Karpas-422 (cell line): Measurements from ENCODE around the gene DLGAP4. TPM values are rescaled to one million over a fixed set of nuclear protein-coding genes. Genes with fewer than 3 reads are reported as not detected.

Source experiments
- DNase-seq: peaks from one replicate; pipeline ENCODE4 v3.0.0-alpha.2; 2015
- H2AFZ ChIP-seq: fragments of 200-600 bp; sonication (generic); 2 replicates; pipeline ENCODE4 v1.6.1; 2014; ENCODE audit warnings: antibody characterized with exemption, low read length, mixed read lengths
- H3K27ac ChIP-seq: fragments of 200-600 bp; sonication (generic); 2 replicates; pipeline ENCODE4 v1.5.1; 2014; ENCODE audit warnings: mild to moderate bottlenecking, low read length, moderate library complexity
- H3K27me3 ChIP-seq: fragments of 200-600 bp; sonication (generic); 2 replicates; pipeline ENCODE4 v1.6.1; 2014; ENCODE audit warnings: low read length, mixed read lengths
- H3K36me3 ChIP-seq: fragments of 200-600 bp; sonication (generic); 2 replicates; pipeline ENCODE4 v1.6.1; 2014; ENCODE audit warnings: low read length, mixed read lengths; ENCODE audit not compliant: insufficient read depth
- H3K4me1 ChIP-seq: fragments of 200-600 bp; sonication (generic); 2 replicates; pipeline ENCODE4 v1.6.1; 2014; ENCODE audit warnings: mild to moderate bottlenecking, low read length, mixed read lengths
- H3K4me2 ChIP-seq: fragments of 200-600 bp; sonication (generic); 2 replicates; pipeline ENCODE4 v1.6.1; 2014; ENCODE audit warnings: low read length, low read depth, mild to moderate bottlenecking; ENCODE audit not compliant: poor library complexity, severe bottlenecking
- H3K4me3 ChIP-seq: fragments of 200-600 bp; sonication (generic); 2 replicates; pipeline ENCODE4 v1.5.1; 2014; ENCODE audit warnings: mild to moderate bottlenecking, antibody characterized with exemption, low read length, mixed read lengths
- H3K79me2 ChIP-seq: fragments of 200-600 bp; sonication (generic); 2 replicates; pipeline ENCODE4 v1.6.1; 2014; ENCODE audit warnings: mild to moderate bottlenecking, low read length, mixed read lengths
- H3K9ac ChIP-seq: fragments of 200-600 bp; sonication (generic); 2 replicates; pipeline ENCODE4 v1.6.0; 2014; ENCODE audit warnings: low read length
- H3K9me2 ChIP-seq: fragments of 200-600 bp; sonication (generic), shearing (Covaris generic); replicated peaks from 2 replicates; pipeline ENCODE4 v1.6.0; 2014; ENCODE audit warnings: mild to moderate bottlenecking, low read length, moderate library complexity; ENCODE audit not compliant: insufficient read depth
- H3K9me3 ChIP-seq: fragments of 300-700, 200-600 bp; sonication (generic); 2 replicates; pipeline ENCODE4 v1.6.1; 2014; ENCODE audit warnings: low read length, mixed read lengths
- H4K20me1 ChIP-seq: fragments of 200-600 bp; sonication (generic); 2 replicates; pipeline ENCODE4 v1.6.1; 2014; ENCODE audit warnings: mild to moderate bottlenecking, antibody characterized with exemption, low read length, low read depth; ENCODE audit not compliant: insufficient read depth
- total RNA-seq: library from RNA; depleted of rRNA; stranded (reverse); fragments of >200 nt; shearing (Covaris generic); gene quantifications from 2 replicates; pipeline ENCODE4 v1.2.3, GENCODE V29; 2014; ENCODE audit warnings: low replicate concordance

DLGAP4 gene
- total RNA-seq, 1 experiment from 2014 or later: 7.5 TPM

DNA sequence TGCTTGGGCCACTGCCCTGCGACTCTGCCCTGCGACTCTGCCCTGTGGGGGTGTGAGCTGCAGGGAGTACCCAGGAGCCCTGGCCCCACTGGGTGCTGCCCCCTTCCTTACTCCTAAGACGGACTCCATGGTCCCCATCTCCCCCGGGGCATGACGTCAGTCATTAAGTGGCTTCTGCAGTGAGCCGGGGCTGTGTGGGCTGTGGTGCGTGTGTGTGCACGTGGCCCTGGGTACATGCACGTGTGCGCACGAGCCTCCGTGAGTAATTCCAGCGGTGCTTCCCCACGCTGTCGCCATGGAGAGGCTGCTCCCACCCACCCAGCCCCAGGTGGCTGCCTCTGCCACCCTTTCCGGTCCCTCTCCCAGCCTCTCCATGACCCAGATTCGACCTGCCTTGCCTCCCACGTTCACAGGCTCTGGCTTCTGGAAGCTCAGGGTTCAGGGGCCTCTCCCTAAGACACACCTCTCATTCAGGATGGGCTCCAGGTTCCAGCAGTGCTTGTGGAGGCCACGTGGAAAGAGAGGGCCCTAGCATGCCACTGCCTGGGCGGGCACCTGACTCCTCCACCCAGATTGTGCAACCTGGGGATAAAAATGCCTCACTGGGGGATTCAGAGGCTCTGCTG lies 88.3 kb downstream of the DLGAP4 start:
- Histone ChIP-seq H3K27me3 (no peaks in the 10 kb centered on the region), H3K9ac (no peak overlapping the region), H3K9me3 (no peaks in the 10 kb centered on the region), H3K27ac (no peak overlapping the region), H2AFZ (no peak overlapping the region), H3K4me2 (no peak overlapping the region), H3K4me3 (no peak overlapping the region), H3K9me2 (no peaks in the 10 kb centered on the region), H4K20me1 (no peaks in the 10 kb centered on the region), H3K79me2 (no peaks in the 10 kb centered on the region), H3K36me3 (no peaks in the 10 kb centered on the region), H3K4me1 (no peaks in the 10 kb centered on the region)
- no peak for DNase-seq

DNA sequence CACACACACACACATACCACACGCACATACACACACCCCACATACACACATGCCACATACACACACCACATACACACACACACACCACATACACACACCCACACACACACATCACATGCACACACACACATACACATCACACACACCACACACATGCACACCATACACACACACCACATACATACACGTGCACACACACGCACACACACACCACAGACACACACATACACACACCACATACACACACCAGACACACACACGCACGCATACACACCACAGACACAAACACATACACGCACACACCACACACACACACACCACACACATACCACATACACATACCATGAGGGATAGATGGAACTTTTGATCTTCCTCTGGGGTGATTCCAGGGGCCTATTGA lies 90.2 kb downstream of the DLGAP4 start:
- no peak for DNase-seq
- H3K9me2 ChIP-seq: no peaks in the 10 kb centered on the region
- H3K27me3 ChIP-seq: no peaks in the 10 kb centered on the region
- H2AFZ ChIP-seq: no peak overlapping the region
- H3K79me2 ChIP-seq: no peaks in the 10 kb centered on the region
- H4K20me1 ChIP-seq: no peaks in the 10 kb centered on the region
- no peak overlapping the region for H3K4me3 ChIP-seq
- no peak overlapping the region for H3K9ac ChIP-seq
- H3K36me3 ChIP-seq: no peaks in the 10 kb centered on the region
- H3K4me1 ChIP-seq: no peaks in the 10 kb centered on the region
- H3K27ac ChIP-seq: no peak overlapping the region
- H3K9me3 ChIP-seq: no peaks in the 10 kb centered on the region
- H3K4me2 ChIP-seq: no peak overlapping the region

DNA sequence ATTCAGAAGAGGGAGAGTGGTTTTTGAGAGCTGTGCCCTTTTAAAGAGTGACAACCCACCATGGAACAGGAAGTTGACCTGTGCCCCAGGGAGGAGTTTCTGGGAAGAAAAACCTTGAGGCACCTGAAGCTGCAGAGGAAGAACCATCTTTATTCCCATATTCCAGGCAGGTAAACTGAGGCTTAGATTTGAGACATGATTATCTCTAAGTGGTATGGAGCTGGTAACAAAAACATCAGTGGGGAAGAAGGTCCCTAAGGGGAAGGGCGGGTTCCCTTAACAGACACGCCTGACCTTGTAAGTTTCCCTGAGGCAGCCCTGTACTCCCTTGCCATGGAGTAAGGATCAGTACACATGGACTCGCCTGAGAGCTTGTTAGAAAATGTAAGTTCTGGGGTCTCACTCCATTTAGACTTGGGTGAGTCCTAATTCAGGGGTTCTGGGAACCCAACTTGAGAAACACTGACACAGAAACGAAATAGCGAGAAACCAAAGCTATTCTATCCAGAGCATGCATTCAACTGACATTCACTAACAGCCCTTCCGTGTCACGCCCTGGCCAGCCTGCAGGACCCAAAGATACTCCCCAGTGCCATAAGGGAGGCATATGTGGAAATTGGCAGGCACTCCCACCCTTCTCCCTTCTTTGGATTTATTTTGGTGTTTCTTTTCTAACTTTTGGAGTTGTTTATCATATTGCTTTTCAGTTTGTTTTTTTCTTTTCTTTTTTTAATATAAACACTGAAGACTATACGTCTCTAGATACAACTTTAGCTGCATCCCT lies 90.9 kb downstream of the DLGAP4 start:
- no peak overlapping the region for H3K27ac ChIP-seq
- no peaks in the 10 kb centered on the region for H3K9me2 ChIP-seq
- H3K79me2 ChIP-seq: no peaks in the 10 kb centered on the region
- H3K4me3 ChIP-seq: no peak overlapping the region
- no peak overlapping the region for H2AFZ ChIP-seq
- H3K36me3 ChIP-seq: no peaks in the 10 kb centered on the region
- H3K4me2 ChIP-seq: no peak overlapping the region
- H3K4me1 ChIP-seq: no peaks in the 10 kb centered on the region
- DNase-seq: no peak
- H3K27me3 ChIP-seq: no peaks in the 10 kb centered on the region
- H3K9ac ChIP-seq: no peak overlapping the region
- H4K20me1 ChIP-seq: no peaks in the 10 kb centered on the region
- H3K9me3 ChIP-seq: no peaks in the 10 kb centered on the region

DNA sequence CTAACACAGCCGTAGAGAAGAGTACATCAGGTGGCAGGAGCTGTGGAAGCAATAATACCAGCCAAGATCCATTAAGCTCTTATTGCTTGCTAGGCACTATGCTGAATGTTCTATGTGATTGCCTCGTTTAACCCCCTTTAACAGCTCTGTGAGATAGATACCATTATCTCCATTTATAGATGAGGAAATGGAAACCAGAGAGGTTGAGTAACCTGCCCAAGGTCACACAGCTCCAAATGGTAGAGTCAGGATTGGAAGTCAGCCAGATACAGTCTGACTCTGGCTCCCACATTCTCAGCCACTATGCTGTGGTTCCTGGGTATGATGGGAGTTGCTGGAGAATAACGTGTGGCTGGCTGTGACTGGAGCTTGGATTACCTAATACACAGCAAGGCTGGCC lies 92.4 kb downstream of the DLGAP4 start:
- Histone ChIP-seq H3K4me2 (no peak overlapping the region), H3K36me3 (no peaks in the 10 kb centered on the region), H3K9me2 (no peaks in the 10 kb centered on the region), H3K4me1 (no peaks in the 10 kb centered on the region), H4K20me1 (no peaks in the 10 kb centered on the region), H3K79me2 (no peaks in the 10 kb centered on the region), H3K9ac (no peak overlapping the region), H3K27me3 (no peaks in the 10 kb centered on the region), H3K27ac (no peak overlapping the region), H3K9me3 (no peaks in the 10 kb centered on the region), H3K4me3 (no peak overlapping the region), H2AFZ (no peak overlapping the region)
- no peak for DNase-seq

DNA sequence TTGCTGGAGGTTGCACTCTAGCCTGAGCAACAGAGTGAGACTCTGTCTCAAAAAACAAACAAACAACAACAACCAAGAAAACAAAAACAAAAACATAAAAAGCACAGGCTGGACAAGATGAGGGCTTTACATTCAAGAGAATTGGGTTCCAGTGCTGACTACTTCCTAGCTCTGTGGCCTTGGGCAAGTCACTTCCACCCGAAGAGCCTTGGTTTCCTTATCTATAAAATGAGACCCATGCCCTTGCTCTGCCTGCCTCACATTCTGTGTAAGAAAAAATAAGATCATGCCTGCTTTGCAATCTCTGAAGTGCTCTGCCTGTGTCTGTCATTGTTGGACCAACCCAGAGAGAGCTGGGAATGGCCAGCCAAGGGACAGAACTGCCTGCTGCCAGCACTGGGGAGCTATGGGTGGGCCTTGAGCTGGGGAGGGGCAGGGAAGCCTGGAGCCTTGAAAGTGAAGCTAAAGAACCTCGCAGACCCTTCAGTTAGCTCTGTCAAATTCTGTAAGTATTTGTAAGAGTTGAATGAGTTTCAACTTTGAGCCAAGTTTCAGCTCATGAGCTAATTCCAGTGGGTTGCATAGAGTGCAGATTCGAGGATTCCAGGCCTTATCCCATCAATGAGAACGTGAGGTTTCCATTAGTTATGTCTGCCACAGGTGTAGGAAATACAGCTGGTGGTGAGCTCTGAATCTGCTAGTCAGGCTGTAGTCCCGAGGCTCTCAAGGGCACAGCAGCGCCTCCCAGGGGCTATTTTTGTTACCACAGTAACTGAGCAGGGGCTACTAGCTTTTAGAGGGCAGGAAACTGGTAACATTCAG lies 93.2 kb downstream of the DLGAP4 start:
- Histone ChIP-seq H3K4me3 (no peak overlapping the region), H3K4me2 (no peak overlapping the region), H3K9me2 (no peaks in the 10 kb centered on the region), H3K9ac (no peak overlapping the region), H3K27ac (no peak overlapping the region), H3K27me3 (no peaks in the 10 kb centered on the region), H3K79me2 (no peaks in the 10 kb centered on the region), H3K9me3 (no peaks in the 10 kb centered on the region), H4K20me1 (no peaks in the 10 kb centered on the region), H2AFZ (no peak overlapping the region), H3K4me1 (no peaks in the 10 kb centered on the region), H3K36me3 (no peaks in the 10 kb centered on the region)
- DNase-seq: peak; percentile 88

DNA sequence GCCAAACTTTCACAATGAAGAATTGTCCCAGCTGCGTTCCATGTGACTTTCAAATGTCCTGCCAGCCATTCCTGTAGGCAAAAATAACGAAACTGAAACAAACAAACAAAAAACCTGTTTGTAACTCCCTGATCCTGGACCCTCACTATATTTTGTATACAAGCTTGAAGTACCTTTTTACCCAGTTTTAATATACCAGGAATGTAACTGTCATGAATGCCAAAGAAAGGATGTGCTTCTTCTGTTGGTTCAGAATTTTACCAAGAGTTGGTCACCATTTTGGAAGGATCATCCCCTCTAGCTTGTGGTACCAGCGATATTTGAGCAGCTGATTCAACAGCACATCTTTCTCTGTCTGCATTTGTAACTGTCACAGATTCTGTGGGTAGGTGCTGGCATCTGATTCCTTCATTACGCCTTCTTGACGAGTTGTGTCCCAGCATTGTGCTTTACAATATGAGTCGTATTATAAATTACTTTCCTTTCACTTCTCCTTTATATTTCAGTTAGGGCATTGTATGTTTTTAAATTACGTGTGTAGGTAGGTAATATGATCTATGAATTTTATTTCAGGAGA lies 93.9 kb downstream of the DLGAP4 start:
- H3K36me3 ChIP-seq: no peaks in the 10 kb centered on the region
- no peak for DNase-seq
- no peaks in the 10 kb centered on the region for H3K79me2 ChIP-seq
- no peak overlapping the region for H2AFZ ChIP-seq
- H3K9me3 ChIP-seq: no peaks in the 10 kb centered on the region
- H3K4me1 ChIP-seq: no peaks in the 10 kb centered on the region
- no peak overlapping the region for H3K4me2 ChIP-seq
- H4K20me1 ChIP-seq: no peaks in the 10 kb centered on the region
- no peaks in the 10 kb centered on the region for H3K9me2 ChIP-seq
- no peaks in the 10 kb centered on the region for H3K27me3 ChIP-seq
- H3K4me3 ChIP-seq: no peak overlapping the region
- no peak overlapping the region for H3K9ac ChIP-seq
- no peak overlapping the region for H3K27ac ChIP-seq

DNA sequence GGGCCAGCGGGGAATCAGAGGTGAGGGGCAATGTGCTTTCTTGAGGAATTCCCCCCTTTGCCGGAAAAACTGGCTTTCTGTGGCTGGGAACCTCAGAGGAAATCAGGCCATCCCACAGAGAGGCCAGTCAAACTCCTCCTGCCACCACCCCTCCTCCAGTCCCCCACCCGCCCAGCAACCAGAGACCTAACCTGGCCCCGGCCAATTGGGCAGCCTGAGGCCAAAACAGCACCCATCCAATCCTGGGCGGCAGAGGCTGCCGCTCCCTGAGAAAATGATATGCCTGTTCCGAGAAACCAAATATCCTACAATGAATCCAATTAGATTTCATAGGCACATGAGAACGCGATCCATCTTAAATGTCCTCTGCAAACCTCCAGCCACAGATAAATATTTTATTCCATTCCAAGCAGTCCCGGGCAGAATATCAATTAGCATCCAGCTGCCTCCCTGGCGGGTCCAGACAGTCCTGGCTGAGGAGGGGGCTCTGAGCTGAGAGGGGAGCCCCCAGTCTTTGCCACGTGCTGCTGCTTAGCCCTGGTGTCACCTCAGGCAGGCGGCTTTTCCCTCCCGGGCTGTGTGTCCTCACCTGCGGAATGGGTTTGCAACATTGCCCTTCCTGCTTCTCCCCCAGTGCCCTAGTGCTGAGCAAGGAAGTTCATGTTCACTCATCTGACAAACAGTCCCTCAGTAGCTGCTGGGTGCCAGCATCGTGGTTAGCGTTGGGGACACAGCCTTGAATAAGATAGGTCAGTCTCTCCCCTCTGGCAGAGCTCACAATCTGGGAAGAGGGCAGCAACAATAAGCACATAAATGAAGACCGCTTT lies 95.0 kb downstream of the DLGAP4 start:
- Histone ChIP-seq H3K9ac (no peak overlapping the region), H3K27ac (no peak overlapping the region), H2AFZ (no peak overlapping the region), H3K4me1 (no peaks in the 10 kb centered on the region), H3K9me3 (no peaks in the 10 kb centered on the region), H3K9me2 (no peaks in the 10 kb centered on the region), H3K4me3 (no peak overlapping the region), H4K20me1 (no peaks in the 10 kb centered on the region), H3K79me2 (no peaks in the 10 kb centered on the region), H3K36me3 (no peaks in the 10 kb centered on the region), H3K27me3 (no peaks in the 10 kb centered on the region), H3K4me2 (no peak overlapping the region)
- DNase-seq: no peak
